ENCODE data around the gene SBF2.
"Not testable (repeated sequence)": the region's sequence is repeated elsewhere in the genome, so short reads cannot be mapped to it uniquely, and the experiment has no call there.

The SBF2 gene

DNA sequence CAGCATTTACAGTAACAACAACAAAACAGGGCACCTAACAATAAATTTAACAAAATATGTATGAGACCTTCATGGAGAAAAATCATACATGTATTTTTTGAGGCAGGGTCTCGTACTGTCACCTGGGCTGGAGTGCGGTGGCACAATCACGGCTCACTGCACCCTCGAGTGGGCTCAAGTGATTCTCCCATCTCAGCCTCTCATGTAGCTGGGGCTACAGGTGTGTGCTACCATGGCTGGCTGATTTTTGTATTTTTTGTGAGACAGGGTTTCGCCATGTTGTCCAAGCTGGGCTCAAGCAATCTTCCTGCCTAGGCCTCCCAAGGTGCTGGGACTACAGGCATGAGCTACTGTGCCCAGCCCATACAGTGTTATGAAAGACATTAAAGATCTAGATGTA, 352.0 kb downstream of the SBF2 start:
- no peak for TF ChIP-seq CTCF (conservative IDR thresholded peaks at IDR 0.05)
- no peak overlapping the region for H3K27ac ChIP-seq

- H3K27ac ChIP-seq: not testable (repeated sequence)
Measured at GRCh38 chr11:9939150-9939549, 354.9 kb downstream of the SBF2 start.

GRCh38 chr11:9936754-9937153, 357.3 kb downstream of the SBF2 start:
- no peak overlapping the region for H3K27ac ChIP-seq
- no peak for TF ChIP-seq CTCF (conservative IDR thresholded peaks at IDR 0.05)

GRCh38 chr11:9932843-9933242, 361.2 kb downstream of the SBF2 start:
- H3K27ac ChIP-seq: not testable (repeated sequence)

DNA sequence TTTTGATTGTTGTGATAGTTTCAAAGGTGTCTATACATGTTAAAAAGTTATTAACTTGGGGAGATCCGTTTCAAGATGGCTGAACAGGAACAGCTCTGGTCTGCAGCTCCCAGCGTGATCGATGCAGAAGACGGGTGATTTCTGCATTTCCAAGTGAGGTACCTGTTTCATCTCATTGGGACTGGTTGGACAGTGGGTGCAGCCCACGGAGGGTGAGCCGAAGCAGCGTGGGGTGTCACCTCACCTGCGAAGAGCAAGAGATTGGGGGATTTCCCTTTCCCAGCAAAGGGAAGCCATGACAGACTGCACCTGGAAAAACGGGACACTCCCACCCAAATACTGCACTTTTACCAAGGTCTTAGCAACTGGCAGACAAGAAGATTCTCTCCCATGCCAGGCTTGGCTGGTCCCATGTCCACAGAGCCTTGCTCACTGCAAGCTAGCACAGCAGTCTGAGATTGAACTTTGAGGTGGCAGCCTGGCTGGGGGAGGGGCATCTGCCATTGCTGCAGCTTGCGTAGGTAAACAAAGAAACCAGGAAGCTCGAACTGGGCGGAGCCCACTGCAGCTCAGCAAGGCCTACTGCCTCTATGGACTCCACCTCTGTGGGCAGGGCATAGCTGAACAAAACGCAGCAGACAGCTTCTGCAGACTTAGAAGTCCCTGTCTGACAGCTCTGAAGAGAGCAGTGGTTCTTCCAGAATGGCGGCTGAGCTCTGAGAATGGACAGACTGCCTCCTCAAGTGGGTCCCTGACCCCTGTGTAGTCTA, 363.3 kb downstream of the SBF2 start:
- H3K27ac ChIP-seq: not testable (repeated sequence)

- TF ChIP-seq CTCF (conservative IDR thresholded peaks at IDR 0.05): no peak
Measured at GRCh38 chr11:9927670-9928069, 366.3 kb downstream of the SBF2 start.

GRCh38 chr11:9923280-9923679, 370.7 kb downstream of the SBF2 start:
- no peak overlapping the region for H3K27ac ChIP-seq
- no peak for TF ChIP-seq CTCF (conservative IDR thresholded peaks at IDR 0.05)

More at GRCh38 chr11:9927670-9928069, 366.3 kb downstream of the SBF2 start:
- no peak overlapping the region for H3K27ac ChIP-seq

DNA sequence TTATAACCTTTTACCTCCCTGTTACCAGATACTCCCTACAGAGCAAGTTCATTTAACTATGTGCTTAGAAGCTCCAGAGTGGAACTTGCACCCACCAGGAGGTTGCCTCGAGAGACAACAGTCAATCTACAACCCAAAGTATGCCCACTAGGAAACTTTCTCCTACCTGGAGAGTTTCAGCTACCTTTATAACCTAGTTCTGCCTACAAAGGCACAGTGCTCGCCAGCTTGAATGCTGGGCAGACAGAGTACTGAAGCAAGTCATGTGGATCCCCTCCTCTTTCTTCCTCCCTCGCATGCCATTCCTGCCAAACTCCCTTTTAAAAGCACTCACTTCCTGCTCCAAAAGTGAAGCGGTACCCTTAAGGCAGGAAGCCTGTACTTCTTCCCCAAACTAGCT, 371.2 kb downstream of the SBF2 start:
- H3K27ac ChIP-seq: no peak overlapping the region
- TF ChIP-seq CTCF (conservative IDR thresholded peaks at IDR 0.05): no peak

GRCh38 chr11:9916480-9916879, 377.5 kb downstream of the SBF2 start:
- TF ChIP-seq CTCF (conservative IDR thresholded peaks at IDR 0.05): no peak
- H3K27ac ChIP-seq: no peak overlapping the region
